SK-N-MC (cell line): ENCODE measurements around the gene ISYNA1.

Experiments used
- EZH2 ChIP-seq: fragments of 200-600 bp; sonication (generic); IDR thresholded peaks from one replicate; pipeline ENCODE4 v1.6.1; 2017; ENCODE audit warnings: antibody characterized with exemption
- FOXP2 ChIP-seq: optimal IDR thresholded peaks from 2 replicates; pipeline ENCODE3; 2011; ENCODE audit warnings: mild to moderate bottlenecking, moderate library complexity; ENCODE audit not compliant: insufficient read depth; ENCODE audit errors: extremely low read length, control extremely low read depth
- POLR2AphosphoS5 ChIP-seq: IDR thresholded peaks from 2 replicates; pipeline ENCODE4 v1.6.1; 2012; ENCODE audit warnings: mild to moderate bottlenecking, low read depth, low read length, borderline replicate concordance

- TF ChIP-seq POLR2AphosphoS5 (no peak), EZH2 (no peak), FOXP2 (no peak)
Observed at GRCh38 chr19:18477974-18478373, 40.0 kb upstream of the ISYNA1 start.
